Activated CD4-positive, alpha-beta T cell treated with anti-CD3 and anti-CD28 coated beads for 36 hours (primary cell): ENCODE data around the gene G6PD. TPM values are rescaled to one million over a fixed set of nuclear protein-coding genes. Genes with fewer than 3 reads are reported as not detected.
"Not testable (repeated sequence)": the region's sequence is repeated elsewhere in the genome, so short reads cannot be mapped to it uniquely, and the experiment has no call there.

ENCODE experiments used
- ATAC-seq: fragments of 200-7000 bp; cut with Tn5 transposase; one replicate; pipeline ENCODE4 v1.10.0; 2021; ENCODE audit warnings: mild to moderate bottlenecking, moderate library complexity
- CTCF ChIA-PET: fragments of 350-600 bp; sonication (Branson Sonifier 250); formaldehyde crosslinking; loops from one replicate; lab custom pipeline; 2021; ENCODE audit warnings: antibody characterized with exemption; lab: Charles Lee
- POLR2A ChIA-PET: fragments of 350-600 bp; sonication (Branson Sonifier 250); formaldehyde crosslinking; loops from one replicate; lab custom pipeline; 2021; ENCODE audit warnings: antibody characterized with exemption, inconsistent platforms; lab: Charles Lee
- DNase-seq: peaks from one replicate; pipeline ENCODE4 v3.0.0-alpha.2; 2020
- H3K27ac Mint-ChIP-seq: one replicate; pipeline ENCODE4 v1.8.0; 2021; ENCODE audit warnings: mixed read lengths
- H3K27me3 Mint-ChIP-seq: one replicate; pipeline ENCODE4 v1.8.0; 2021; ENCODE audit warnings: mixed read lengths
- H3K36me3 Mint-ChIP-seq: one replicate; pipeline ENCODE4 v1.8.0; 2021; ENCODE audit warnings: low read depth, mixed read lengths
- H3K4me1 Mint-ChIP-seq: one replicate; pipeline ENCODE4 v1.8.0; 2021; ENCODE audit warnings: mixed read lengths
- H3K4me3 Mint-ChIP-seq: one replicate; pipeline ENCODE4 v1.8.0; 2021; ENCODE audit warnings: mild to moderate bottlenecking, moderate library complexity, mixed read lengths
- H3K9me3 Mint-ChIP-seq: one replicate; pipeline ENCODE4 v1.8.0; 2021; ENCODE audit warnings: low read depth, mixed read lengths
- intact Hi-C, 2 experiments: fragments of 100-400 bp; cut with DNase I in 1 of 2; cut with micrococcal nuclease in 1 of 2; formaldehyde crosslinking; loops; one replicate each; pipeline versions ENCODE4 v1.14.2 to v1.15.1; 2022 to 2024; cut with DNase I, micrococcal nuclease
- total RNA-seq, 2 experiments: library from RNA; stranded (reverse); gene quantifications; one replicate each; pipeline ENCODE4 v1.2.3, GENCODE V29; 2021

Gene G6PD
- total RNA-seq, 2 experiments from 2014 or later = 63.1 to 72.5 TPM

- intact Hi-C loops, POLR2A ChIA-PET, ATAC-seq: not testable (repeated sequence)
These were observed 15.6 kb upstream of the G6PD start for GRCh38 chrX:154562295-154562694.

GRCh38 chrX:154560326-154560725 lies 13.7 kb upstream of the G6PD start:
- POLR2A ChIA-PET, ATAC-seq, CTCF ChIA-PET, DNase-seq, H3K27ac Mint-ChIP-seq, H3K27me3 Mint-ChIP-seq, H3K9me3 Mint-ChIP-seq, H3K4me3 Mint-ChIP-seq, H3K4me1 Mint-ChIP-seq, intact Hi-C loops, H3K36me3 Mint-ChIP-seq: not testable (repeated sequence)

More at GRCh38 chrX:154562295-154562694, 15.6 kb upstream of the G6PD start:
- DNase-seq, H3K27ac Mint-ChIP-seq, H3K4me3 Mint-ChIP-seq, H3K27me3 Mint-ChIP-seq, H3K36me3 Mint-ChIP-seq, H3K4me1 Mint-ChIP-seq, CTCF ChIA-PET, H3K9me3 Mint-ChIP-seq: not testable (repeated sequence)

- CTCF ChIA-PET, H3K4me1 Mint-ChIP-seq, ATAC-seq, H3K4me3 Mint-ChIP-seq, H3K27me3 Mint-ChIP-seq, H3K36me3 Mint-ChIP-seq, intact Hi-C loops, POLR2A ChIA-PET, DNase-seq, H3K27ac Mint-ChIP-seq, H3K9me3 Mint-ChIP-seq: not testable (repeated sequence)
These were observed 12.2 kb upstream of the G6PD start for GRCh38 chrX:154558896-154559295.

GRCh38 chrX:154558060-154558690 lies 11.5 kb upstream of the G6PD start:
- H3K4me1 Mint-ChIP-seq, intact Hi-C loops, H3K36me3 Mint-ChIP-seq, POLR2A ChIA-PET, H3K27ac Mint-ChIP-seq, H3K4me3 Mint-ChIP-seq, CTCF ChIA-PET, H3K9me3 Mint-ChIP-seq, DNase-seq, H3K27me3 Mint-ChIP-seq: not testable (repeated sequence)
- peak; percentile 87 for ATAC-seq

GRCh38 chrX:154552112-154552806 lies 5.6 kb upstream of the G6PD start:
- H3K9me3 Mint-ChIP-seq, POLR2A ChIA-PET, H3K4me3 Mint-ChIP-seq, H3K27me3 Mint-ChIP-seq, ATAC-seq, CTCF ChIA-PET, DNase-seq, intact Hi-C loops: not testable (repeated sequence)
- Mint-ChIP-seq H3K36me3 (peaks cover 21% of the 10 kb centered on the region), H3K27ac (peak overlapping the region; percentile 67), H3K4me1 (peaks cover 22% of the 10 kb centered on the region)

GRCh38 chrX:154549766-154550165 lies 3.1 kb upstream of the G6PD start:
- ATAC-seq (no peak), DNase-seq (no peak)
- ChIA-PET CTCF (interaction anchor here (0.6 kb wide), 1 partner anchor 138 kb away, joined by 3 read pairs; no protein-coding TSS in a partner anchor), POLR2A (no interaction called here)
- H3K27me3 Mint-ChIP-seq = no peaks in the 10 kb centered on the region
- peaks cover 28% of the 10 kb centered on the region for H3K36me3 Mint-ChIP-seq
- peak overlapping the region; percentile 49 for H3K27ac Mint-ChIP-seq
- intact Hi-C loops = no loop called here
- peak overlapping the region; percentile 99 for H3K4me3 Mint-ChIP-seq
- H3K9me3 Mint-ChIP-seq = no peaks in the 10 kb centered on the region
- peaks cover 33% of the 10 kb centered on the region for H3K4me1 Mint-ChIP-seq

GRCh38 chrX:154548028-154548316 lies 1.3 kb upstream of the G6PD start:
- Mint-ChIP-seq H3K9me3 (no peaks in the 10 kb centered on the region), H3K27ac (peak overlapping the region; percentile 97), H3K4me1 (peaks cover 35% of the 10 kb centered on the region), H3K4me3 (peak overlapping the region; percentile 99), H3K36me3 (peaks cover 26% of the 10 kb centered on the region), H3K27me3 (no peaks in the 10 kb centered on the region)
- ATAC-seq = no peak
- no peak for DNase-seq
- intact Hi-C loops = no loop called here
- POLR2A ChIA-PET = no interaction called here
- CTCF ChIA-PET = interaction anchor here (0.6 to 0.9 kb wide), 2 partner anchors 21 to 199 kb away, joined by 3 read pairs; no protein-coding TSS in a partner anchor

- Mint-ChIP-seq H3K9me3 (no peaks in the 10 kb centered on the region), H3K27ac (peak within 1 kb of the TSS; percentile 97), H3K4me1 (peaks cover 39% of the 10 kb centered on the region), H3K36me3 (peaks cover 29% of the 10 kb centered on the region), H3K4me3 (peak within 1 kb of the TSS; percentile 99), H3K27me3 (no peaks in the 10 kb centered on the region)
- DNase-seq = peak; percentile 92
- ChIA-PET POLR2A (interaction anchor here (1.1 kb wide), 1 partner anchor 30 kb away, joined by 4 read pairs; no protein-coding TSS in a partner anchor), CTCF (interaction anchor here (0.6 to 1.1 kb wide), 2 partner anchors 149 to 198 kb away, joined by 3 to 5 read pairs; no protein-coding TSS in a partner anchor)
- intact Hi-C loops = loop anchor here (1.0 to 2.0 kb wide), 11 partner anchors 31 to 823 kb away; partner anchors contain the start of genes FAM3A (in 2 of the 2), ABCD1 (in 1 of the 2), BCAP31 (in 1 of the 2) and DKC1 (in 1 of the 2)
- ATAC-seq = peak; percentile 81
These were observed 790 bp upstream of the G6PD start, which contains the start of gene IKBKG for GRCh38 chrX:154547245-154548027. TSS of gene IKBKG (plus strand) at chrX:154547620. CDS start at chrX:154552003, 4,383 bp downstream.

GRCh38 chrX:154545673-154546274 lies 872 bp downstream of the G6PD start:
- CTCF ChIA-PET = no interaction called here
- peak overlapping the region; percentile 99 for H3K4me3 Mint-ChIP-seq
- H3K9me3 Mint-ChIP-seq = no peaks in the 10 kb centered on the region
- intact Hi-C loops = loop anchor here in 1 of 2 experiments (2.0 kb wide), 1 partner anchor 29 kb away; the partner anchor contains the start of gene FAM3A
- ATAC-seq = no peak
- peaks cover 43% of the 10 kb centered on the region for H3K4me1 Mint-ChIP-seq
- peaks cover 25% of the 10 kb centered on the region for H3K36me3 Mint-ChIP-seq
- no peak for DNase-seq
- no peaks in the 10 kb centered on the region for H3K27me3 Mint-ChIP-seq
- H3K27ac Mint-ChIP-seq = no peak overlapping the region
- POLR2A ChIA-PET = no interaction called here

- POLR2A ChIA-PET = interaction anchor here (0.6 kb wide), 1 partner anchor 13 kb away, joined by 4 read pairs; no protein-coding TSS in a partner anchor
- peak; percentile 16 for ATAC-seq
These were observed 3.8 kb downstream of the G6PD start for GRCh38 chrX:154542723-154543424.

More at GRCh38 chrX:154542723-154543424, 3.8 kb downstream of the G6PD start:
- intact Hi-C loops = no loop called here
- DNase-seq = peak; percentile 46
- Mint-ChIP-seq H3K9me3 (no peaks in the 10 kb centered on the region), H3K27me3 (no peaks in the 10 kb centered on the region), H3K4me3 (peak overlapping the region; percentile 76), H3K27ac (peak overlapping the region; percentile 95), H3K36me3 (peaks cover 20% of the 10 kb centered on the region), H3K4me1 (peaks cover 37% of the 10 kb centered on the region)
- CTCF ChIA-PET = interaction anchor here (0.7 to 1.0 kb wide), 2 partner anchors 16 to 428 kb away, joined by 3 to 4 read pairs; no protein-coding TSS in a partner anchor
